PC-9 (cell line): ENCODE measurements around the gene NPTXR. TPM values are rescaled to one million over a fixed set of nuclear protein-coding genes. Genes with fewer than 3 reads are reported as not detected.
"Not testable (repeated sequence)": the region's sequence is repeated elsewhere in the genome, so short reads cannot be mapped to it uniquely, and the experiment has no call there.

Source experiments
- BruUV-seq: library from RNA; stranded (reverse); fragments of 400-500 nt; replicated peaks from 2 replicates; lab custom pipeline; 2021; lab: Mats Ljungman, UMichigan
- CTCF ChIA-PET: fragments of 300-600 bp; sonication (Branson Sonifier 250); formaldehyde crosslinking; loops from one replicate; lab custom pipeline; 2022; ENCODE audit warnings: antibody characterized with exemption; lab: Charles Lee
- POLR2A ChIA-PET: fragments of 300-600 bp; sonication (Branson Sonifier 250); formaldehyde crosslinking; loops from one replicate; lab custom pipeline; 2022; ENCODE audit warnings: antibody characterized with exemption; ENCODE audit not compliant: unreplicated experiment; lab: Charles Lee
- DNase-seq, 2 experiments: peaks; one replicate each; pipeline versions ENCODE4 v3.0.0 to v3.0.0-alpha.2; 2015 to 2022; ENCODE audit warnings: mixed read lengths in 1 of 2
- H2AFZ ChIP-seq: fragments of 200-600 bp; sonication (generic); 2 replicates; pipeline ENCODE4 v1.8.1; 2017; ENCODE audit warnings: antibody characterized with exemption
- H3F3A ChIP-seq: fragments of 200-600 bp; sonication (generic); 2 replicates; pipeline ENCODE4 v1.8.1; 2017; ENCODE audit warnings: antibody characterized with exemption, mild to moderate bottlenecking, low read depth; ENCODE audit not compliant: insufficient read depth
- H3K27ac ChIP-seq: fragments of 200-600 bp; sonication (generic); 2 replicates; pipeline ENCODE4 v1.6.1; 2016; ENCODE audit warnings: mixed run types
- H3K27me3 ChIP-seq: fragments of 200-600 bp; sonication (generic); 2 replicates; pipeline ENCODE4 v1.6.1; 2016; ENCODE audit warnings: low read depth, mixed run types; ENCODE audit not compliant: insufficient read depth
- H3K36me3 ChIP-seq: fragments of 200-600 bp; sonication (generic); 2 replicates; pipeline ENCODE4 v1.6.1; 2016; ENCODE audit warnings: low read depth, mixed run types
- H3K4me1 ChIP-seq: fragments of 200-600 bp; sonication (generic); replicated peaks from 2 replicates; pipeline ENCODE4 v1.6.1; 2016; ENCODE audit warnings: mixed run types; ENCODE audit not compliant: insufficient read depth
- H3K4me2 ChIP-seq: fragments of 200-600 bp; sonication (generic); 2 replicates; pipeline ENCODE4 v1.6.1; 2017; ENCODE audit warnings: mixed run types
- H3K4me3 ChIP-seq: fragments of 200-600 bp; sonication (generic); 2 replicates; pipeline ENCODE4 v1.6.1; 2016; ENCODE audit warnings: mixed run types
- H3K79me2 ChIP-seq: fragments of 200-600 bp; sonication (generic); 2 replicates; pipeline ENCODE4 v1.6.1; 2017; ENCODE audit warnings: low read depth, mixed run types
- H3K9me2 ChIP-seq: fragments of 200-600 bp; sonication (generic); 2 replicates; pipeline ENCODE4 v1.8.1; 2017; ENCODE audit warnings: mild to moderate bottlenecking; ENCODE audit not compliant: insufficient read depth
- H3K9me3 ChIP-seq: fragments of 200-600 bp; sonication (generic); 2 replicates; pipeline ENCODE4 v1.8.1; 2016; ENCODE audit warnings: low read depth; ENCODE audit not compliant: insufficient read depth
- H4K20me1 ChIP-seq: fragments of 200-600 bp; sonication (generic); 2 replicates; pipeline ENCODE4 v1.8.1; 2017; ENCODE audit not compliant: insufficient read depth
- EZH2 ChIP-seq: fragments of 200-600 bp; sonication (generic); IDR thresholded peaks from 2 replicates; pipeline ENCODE4 v1.8.0; 2017; ENCODE audit warnings: antibody characterized with exemption, low read depth
- intact Hi-C: fragments of 100-400 bp; cut with micrococcal nuclease; formaldehyde crosslinking; loops from one replicate; pipeline ENCODE4 v1.10.0; 2022; ENCODE audit not compliant: unreplicated experiment
- total RNA-seq: library from RNA; stranded (reverse); gene quantifications from 2 replicates; pipeline ENCODE4 v1.2.3, GENCODE V29; 2021
- TF ChIP-seq, protein P1 (sequence below): fragments of 200-600 bp; sonication (generic); conservative IDR thresholded peaks from 2 replicates; pipeline ENCODE4 v1.6.1; 2017; ENCODE audit warnings: mixed run types, antibody characterized with exemption, mild to moderate bottlenecking, moderate library complexity

NPTXR gene
- total RNA-seq, 1 experiment from 2014 or later: 14.7 TPM

DNA sequence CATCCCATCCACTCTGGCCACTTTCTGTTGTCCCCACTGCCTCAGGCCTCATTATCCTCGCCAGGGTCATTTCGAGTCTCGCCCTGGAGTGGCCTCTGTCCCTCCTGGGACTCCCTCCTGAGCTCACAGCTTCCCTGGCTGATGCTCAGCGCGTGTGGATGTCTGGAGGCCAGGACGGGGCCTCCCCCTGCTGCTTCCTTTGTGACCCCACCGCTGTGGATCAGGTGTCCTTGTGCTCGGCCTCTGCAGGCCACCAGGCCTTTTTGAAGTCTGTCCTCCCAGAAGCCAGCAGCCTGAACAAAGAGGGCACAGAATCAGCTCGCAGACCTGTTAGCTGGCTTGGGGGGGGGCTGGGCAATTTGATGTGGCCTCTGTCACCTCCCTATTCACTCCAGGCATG lies 14.7 kb upstream of the NPTXR start:
- Histone ChIP-seq H3F3A (peaks cover 6% of the 10 kb centered on the region; the same call in 1 of the 2 replicates), H3K27me3 (no peaks in the 10 kb centered on the region), H3K9me2 (no peaks in the 10 kb centered on the region), H2AFZ (no peak overlapping the region), H3K36me3 (no peaks in the 10 kb centered on the region), H3K4me3 (no peak overlapping the region), H3K27ac (no peak overlapping the region), H3K4me2 (no peak overlapping the region), H3K9me3 (no peaks in the 10 kb centered on the region), H4K20me1 (peaks cover 25% of the 10 kb centered on the region; the same call in 1 of the 2 replicates), H3K79me2 (no peaks in the 10 kb centered on the region), H3K4me1 (no peaks in the 10 kb centered on the region)
- intact Hi-C loops: no loop called here
- ChIA-PET POLR2A (no interaction called here), CTCF (interaction anchor here (0.6 to 0.9 kb wide), 3 partner anchors 11 to 670 kb away, joined by 3 to 6 read pairs (median 4); no protein-coding TSS in a partner anchor)
- no TSS peak for BruUV-seq
- TF ChIP-seq EZH2: no peak
- TF ChIP-seq, protein P1, sequence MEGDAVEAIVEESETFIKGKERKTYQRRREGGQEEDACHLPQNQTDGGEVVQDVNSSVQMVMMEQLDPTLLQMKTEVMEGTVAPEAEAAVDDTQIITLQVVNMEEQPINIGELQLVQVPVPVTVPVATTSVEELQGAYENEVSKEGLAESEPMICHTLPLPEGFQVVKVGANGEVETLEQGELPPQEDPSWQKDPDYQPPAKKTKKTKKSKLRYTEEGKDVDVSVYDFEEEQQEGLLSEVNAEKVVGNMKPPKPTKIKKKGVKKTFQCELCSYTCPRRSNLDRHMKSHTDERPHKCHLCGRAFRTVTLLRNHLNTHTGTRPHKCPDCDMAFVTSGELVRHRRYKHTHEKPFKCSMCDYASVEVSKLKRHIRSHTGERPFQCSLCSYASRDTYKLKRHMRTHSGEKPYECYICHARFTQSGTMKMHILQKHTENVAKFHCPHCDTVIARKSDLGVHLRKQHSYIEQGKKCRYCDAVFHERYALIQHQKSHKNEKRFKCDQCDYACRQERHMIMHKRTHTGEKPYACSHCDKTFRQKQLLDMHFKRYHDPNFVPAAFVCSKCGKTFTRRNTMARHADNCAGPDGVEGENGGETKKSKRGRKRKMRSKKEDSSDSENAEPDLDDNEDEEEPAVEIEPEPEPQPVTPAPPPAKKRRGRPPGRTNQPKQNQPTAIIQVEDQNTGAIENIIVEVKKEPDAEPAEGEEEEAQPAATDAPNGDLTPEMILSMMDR: no peak
- DNase-seq: no peak

DNA sequence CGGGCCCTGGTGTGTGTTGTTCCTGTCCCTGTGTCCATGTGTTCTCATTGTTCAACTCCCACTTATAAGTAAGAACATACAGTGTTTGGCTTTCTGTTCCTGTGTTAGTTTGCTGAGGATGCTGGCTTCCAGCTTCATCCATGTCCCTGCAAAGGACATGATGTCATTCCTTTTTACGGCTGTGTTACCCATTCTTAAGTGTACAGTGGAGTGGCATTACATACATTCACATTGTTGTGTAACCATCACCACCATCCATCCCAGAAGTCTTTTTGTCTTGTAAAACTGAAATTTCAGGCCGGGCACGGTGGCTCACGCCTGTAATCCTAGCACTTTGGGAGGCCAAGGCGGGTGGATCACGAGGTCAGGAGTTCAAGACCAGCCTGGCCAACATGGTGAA lies 10.6 kb upstream of the NPTXR start:
- CTCF ChIA-PET, BruUV-seq, H3K4me2 ChIP-seq, H2AFZ ChIP-seq, H3K79me2 ChIP-seq, POLR2A ChIA-PET, H3K4me3 ChIP-seq, intact Hi-C loops, DNase-seq, H3K27ac ChIP-seq, H3K36me3 ChIP-seq, H3K27me3 ChIP-seq, H3K9me3 ChIP-seq, H3K9me2 ChIP-seq, H4K20me1 ChIP-seq: not testable (repeated sequence)
- Histone ChIP-seq H3F3A (peaks cover 17% of the 10 kb centered on the region; the same call in 1 of the 2 replicates), H3K4me1 (peaks cover 14% of the 10 kb centered on the region)

DNA sequence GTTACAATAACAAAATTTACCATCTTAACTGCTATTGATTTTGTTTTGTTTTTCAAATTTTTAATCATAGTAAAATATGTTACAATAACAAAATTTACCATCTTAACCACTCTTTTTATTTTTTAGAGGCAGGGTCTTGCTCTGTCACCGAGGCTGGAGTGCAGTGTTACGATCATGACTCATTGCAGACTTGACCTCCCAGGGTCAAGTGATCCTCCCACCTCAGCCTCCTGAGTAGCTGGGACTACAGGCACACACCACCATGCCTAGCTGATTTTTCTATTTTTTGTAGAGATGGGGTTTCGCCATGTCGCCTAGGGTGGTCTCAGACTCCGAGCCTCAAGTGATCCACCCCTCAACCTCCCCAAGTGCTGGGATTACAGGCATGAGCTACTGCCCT lies 10.1 kb upstream of the NPTXR start:
- DNase-seq, H3K4me3 ChIP-seq, H3K4me2 ChIP-seq, H3K79me2 ChIP-seq, H3K9me3 ChIP-seq, H3K9me2 ChIP-seq, H2AFZ ChIP-seq, H3K27me3 ChIP-seq, H3K36me3 ChIP-seq, H3K27ac ChIP-seq, BruUV-seq, CTCF ChIA-PET, H4K20me1 ChIP-seq, intact Hi-C loops: not testable (repeated sequence)
- POLR2A ChIA-PET: interaction anchor here (0.5 kb wide), 1 partner anchor 118 kb away, joined by 4 read pairs; no protein-coding TSS in a partner anchor
- Histone ChIP-seq H3F3A (peaks cover 17% of the 10 kb centered on the region; the same call in 1 of the 2 replicates), H3K4me1 (peaks cover 14% of the 10 kb centered on the region)

DNA sequence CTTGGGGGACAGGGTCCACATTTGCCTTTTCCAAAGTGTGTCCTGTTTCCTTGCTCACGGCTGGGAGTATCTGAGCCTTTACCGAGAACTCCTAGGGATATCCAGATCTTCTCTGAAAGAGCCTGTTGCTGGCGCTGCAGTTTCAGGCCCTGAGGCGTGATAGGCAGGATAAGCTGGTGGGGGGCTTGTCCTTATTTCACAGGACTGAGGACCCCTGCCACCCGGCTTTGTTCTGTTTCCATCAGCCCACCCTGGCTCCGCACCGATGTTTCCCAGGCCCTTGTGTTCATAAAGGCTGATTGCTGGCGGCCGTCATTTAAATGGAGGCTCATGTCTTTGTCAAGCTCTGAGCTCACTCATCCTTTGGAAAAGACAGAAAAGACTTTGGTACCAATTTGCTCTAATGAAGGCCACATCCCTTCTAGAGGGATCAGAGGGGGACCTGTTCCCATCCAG lies 9.4 kb upstream of the NPTXR start:
- no peaks in the 10 kb centered on the region for H3K27me3 ChIP-seq
- intact Hi-C loops: no loop called here
- no peaks in the 10 kb centered on the region for H3K36me3 ChIP-seq
- H3K4me2 ChIP-seq: no peak overlapping the region
- TF ChIP-seq, protein P1: no peak
- no peak for TF ChIP-seq EZH2
- H3F3A ChIP-seq: peaks cover 17% of the 10 kb centered on the region; the same call in 1 of the 2 replicates
- H3K27ac ChIP-seq: no peak overlapping the region
- H3K4me3 ChIP-seq: no peak overlapping the region
- no peak for DNase-seq
- no peaks in the 10 kb centered on the region for H3K9me3 ChIP-seq
- no peaks in the 10 kb centered on the region for H3K9me2 ChIP-seq
- H4K20me1 ChIP-seq: no peaks in the 10 kb centered on the region
- POLR2A ChIA-PET: no interaction called here
- CTCF ChIA-PET: no interaction called here
- H3K79me2 ChIP-seq: no peaks in the 10 kb centered on the region
- no peak overlapping the region for H2AFZ ChIP-seq
- peaks cover 14% of the 10 kb centered on the region for H3K4me1 ChIP-seq
- no TSS peak for BruUV-seq
